NCI-H510A treated with DMSO at 0.1 percent for 48 hours (cell line): ENCODE data around the gene NOPCHAP1.

Experiments used
- DNase-seq: peaks from one replicate; lab custom pipeline; 2025; lab: John Stamatoyannopoulos, UW

The NOPCHAP1 gene

GRCh38 chr12:105020241-105020962 lies 34.3 kb downstream of the NOPCHAP1 start:
- DNase-seq: peak; percentile 88

GRCh38 chr12:105024928-105025327 lies 38.8 kb downstream of the NOPCHAP1 start:
- DNase-seq: no peak

- no peak for DNase-seq
These were observed 39.8 kb downstream of the NOPCHAP1 start for GRCh38 chr12:105025890-105026289.

GRCh38 chr12:105026411-105026810 lies 40.3 kb downstream of the NOPCHAP1 start:
- DNase-seq: no peak

- DNase-seq: peak; percentile 14
These were observed 45.0 kb downstream of the NOPCHAP1 start for GRCh38 chr12:105030820-105031807.

GRCh38 chr12:105032703-105033357 lies 46.7 kb downstream of the NOPCHAP1 start:
- no peak for DNase-seq

- no peak for DNase-seq
These were observed 47.7 kb downstream of the NOPCHAP1 start for GRCh38 chr12:105033851-105034250.
